Measurements from ENCODE around the gene IVD. TPM values are rescaled to one million over a fixed set of nuclear protein-coding genes. Genes with fewer than 3 reads are reported as not detected.

The IVD gene
- total RNA-seq, 1 donor from 2014 or later = 44.3 TPM

DNA sequence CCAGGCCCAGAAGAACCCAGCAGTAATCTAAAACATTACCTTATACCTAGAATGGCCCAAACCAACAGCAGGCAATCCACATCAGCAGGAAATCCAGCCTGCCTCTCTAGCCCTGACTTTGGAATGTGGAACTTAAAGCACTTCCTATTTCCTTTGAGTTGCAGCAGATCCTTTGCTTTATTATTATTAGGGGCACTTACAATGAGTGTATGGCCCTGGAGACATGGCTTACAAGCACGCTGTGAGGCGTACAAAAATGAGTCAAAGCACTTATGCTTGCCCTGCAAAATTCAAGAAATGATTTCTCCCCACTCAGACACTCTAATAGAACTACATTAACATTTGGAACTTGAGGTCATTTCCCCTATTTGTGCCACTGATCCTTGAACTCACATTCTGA lies 32.6 kb upstream of the IVD start:
- no peak for DNase-seq
- no peak overlapping the region for H3K27ac Mint-ChIP-seq (ENCODE audit: unreplicated experiment)
- no peaks in the 10 kb centered on the region for H3K27me3 Mint-ChIP-seq (ENCODE audit: unreplicated experiment)
- TF ChIP-seq, protein P1, sequence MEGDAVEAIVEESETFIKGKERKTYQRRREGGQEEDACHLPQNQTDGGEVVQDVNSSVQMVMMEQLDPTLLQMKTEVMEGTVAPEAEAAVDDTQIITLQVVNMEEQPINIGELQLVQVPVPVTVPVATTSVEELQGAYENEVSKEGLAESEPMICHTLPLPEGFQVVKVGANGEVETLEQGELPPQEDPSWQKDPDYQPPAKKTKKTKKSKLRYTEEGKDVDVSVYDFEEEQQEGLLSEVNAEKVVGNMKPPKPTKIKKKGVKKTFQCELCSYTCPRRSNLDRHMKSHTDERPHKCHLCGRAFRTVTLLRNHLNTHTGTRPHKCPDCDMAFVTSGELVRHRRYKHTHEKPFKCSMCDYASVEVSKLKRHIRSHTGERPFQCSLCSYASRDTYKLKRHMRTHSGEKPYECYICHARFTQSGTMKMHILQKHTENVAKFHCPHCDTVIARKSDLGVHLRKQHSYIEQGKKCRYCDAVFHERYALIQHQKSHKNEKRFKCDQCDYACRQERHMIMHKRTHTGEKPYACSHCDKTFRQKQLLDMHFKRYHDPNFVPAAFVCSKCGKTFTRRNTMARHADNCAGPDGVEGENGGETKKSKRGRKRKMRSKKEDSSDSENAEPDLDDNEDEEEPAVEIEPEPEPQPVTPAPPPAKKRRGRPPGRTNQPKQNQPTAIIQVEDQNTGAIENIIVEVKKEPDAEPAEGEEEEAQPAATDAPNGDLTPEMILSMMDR (IDR thresholded peaks at IDR 0.05; ENCODE audit: partially characterized antibody, unreplicated experiment) = no peak
- H3K4me1 Mint-ChIP-seq (ENCODE audit: low read depth, unreplicated experiment) = peaks cover 4% of the 10 kb centered on the region
- H3K36me3 Mint-ChIP-seq (ENCODE audit: unreplicated experiment) = peaks cover 4% of the 10 kb centered on the region
- peaks cover 7% of the 10 kb centered on the region for H3K9me3 Mint-ChIP-seq (ENCODE audit: unreplicated experiment)
- H3K4me3 Mint-ChIP-seq (ENCODE audit: unreplicated experiment) = no peak overlapping the region

DNA sequence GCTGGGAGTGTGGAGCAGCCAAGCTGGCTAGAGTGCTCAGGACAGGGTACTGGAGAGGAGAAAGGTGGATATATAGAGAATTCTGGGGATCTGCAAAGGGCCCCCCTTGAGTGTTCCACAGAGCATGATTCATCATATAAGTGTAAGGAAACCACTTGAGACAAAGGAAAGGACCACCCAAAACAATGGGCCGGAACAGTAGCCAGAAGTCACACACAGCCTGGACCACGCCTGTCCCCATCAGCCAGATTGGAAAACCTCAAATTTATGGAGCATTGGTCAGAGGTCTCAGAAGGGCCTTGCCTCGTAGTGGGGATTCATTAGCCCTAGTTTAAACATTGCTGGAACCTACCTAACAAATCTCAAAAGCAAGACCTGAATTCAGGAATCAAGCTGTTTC lies 28.0 kb upstream of the IVD start:
- Mint-ChIP-seq H3K27ac (ENCODE audit: unreplicated experiment) (no peak overlapping the region), H3K4me3 (ENCODE audit: unreplicated experiment) (no peak overlapping the region), H3K27me3 (ENCODE audit: unreplicated experiment) (peaks cover under 1% of the 10 kb centered on the region), H3K9me3 (ENCODE audit: unreplicated experiment) (peaks cover 3% of the 10 kb centered on the region), H3K36me3 (ENCODE audit: unreplicated experiment) (no peaks in the 10 kb centered on the region), H3K4me1 (ENCODE audit: low read depth, unreplicated experiment) (peaks cover 3% of the 10 kb centered on the region)
- no peak for DNase-seq
- TF ChIP-seq, protein P1 (IDR thresholded peaks at IDR 0.05; ENCODE audit: partially characterized antibody, unreplicated experiment) = no peak

DNA sequence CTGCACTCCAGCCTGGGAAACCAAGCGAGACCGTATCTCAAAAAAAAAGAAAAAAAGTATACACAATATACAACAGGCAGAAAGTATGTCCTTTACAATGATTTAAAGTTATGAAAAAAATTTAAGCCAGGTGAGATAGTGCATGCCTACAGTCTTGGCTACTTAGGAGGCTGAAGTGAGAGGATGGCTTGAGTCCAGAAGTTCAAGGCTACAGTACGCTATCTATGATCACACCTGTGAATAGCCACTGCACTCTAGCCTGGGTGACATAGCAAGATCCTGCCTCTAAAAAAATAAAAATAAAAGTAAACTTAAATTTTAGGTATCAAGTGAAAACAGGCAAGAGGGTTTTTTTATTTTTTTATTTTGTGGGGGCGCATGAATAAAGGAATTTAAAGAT lies 26.2 kb upstream of the IVD start:
- Mint-ChIP-seq H3K9me3 (ENCODE audit: unreplicated experiment) (peaks cover 3% of the 10 kb centered on the region), H3K36me3 (ENCODE audit: unreplicated experiment) (no peaks in the 10 kb centered on the region), H3K4me3 (ENCODE audit: unreplicated experiment) (no peak overlapping the region), H3K27me3 (ENCODE audit: unreplicated experiment) (peaks cover 3% of the 10 kb centered on the region), H3K27ac (ENCODE audit: unreplicated experiment) (no peak overlapping the region), H3K4me1 (ENCODE audit: low read depth, unreplicated experiment) (peaks cover 11% of the 10 kb centered on the region)
- TF ChIP-seq, protein P1 (IDR thresholded peaks at IDR 0.05; ENCODE audit: partially characterized antibody, unreplicated experiment) = no peak
- DNase-seq = no peak

DNA sequence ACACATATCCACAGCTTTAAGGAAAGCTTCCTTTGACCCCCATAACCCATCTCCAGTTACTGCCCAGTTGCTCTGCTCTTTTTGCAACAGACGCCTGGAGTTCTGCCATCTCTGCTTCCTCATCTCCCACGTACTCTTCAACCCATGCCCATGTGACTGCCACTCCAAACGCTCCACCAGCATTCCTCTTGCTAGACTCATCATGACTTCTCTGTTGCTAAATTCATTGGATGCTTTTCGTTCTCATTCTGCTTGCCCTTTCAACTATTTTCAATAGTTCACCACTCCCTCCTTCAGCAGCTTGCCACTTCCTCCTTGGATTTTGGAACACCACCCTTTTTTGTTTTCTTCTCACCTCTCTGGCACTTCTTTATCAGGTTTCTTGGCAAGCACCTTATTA lies 25.7 kb upstream of the IVD start:
- Mint-ChIP-seq H3K4me3 (ENCODE audit: unreplicated experiment) (no peak overlapping the region), H3K27me3 (ENCODE audit: unreplicated experiment) (peaks cover 4% of the 10 kb centered on the region), H3K27ac (ENCODE audit: unreplicated experiment) (no peak overlapping the region), H3K9me3 (ENCODE audit: unreplicated experiment) (peaks cover 3% of the 10 kb centered on the region), H3K4me1 (ENCODE audit: low read depth, unreplicated experiment) (peaks cover 12% of the 10 kb centered on the region), H3K36me3 (ENCODE audit: unreplicated experiment) (no peaks in the 10 kb centered on the region)
- DNase-seq = no peak
- TF ChIP-seq, protein P1 (IDR thresholded peaks at IDR 0.05; ENCODE audit: partially characterized antibody, unreplicated experiment) = no peak

DNA sequence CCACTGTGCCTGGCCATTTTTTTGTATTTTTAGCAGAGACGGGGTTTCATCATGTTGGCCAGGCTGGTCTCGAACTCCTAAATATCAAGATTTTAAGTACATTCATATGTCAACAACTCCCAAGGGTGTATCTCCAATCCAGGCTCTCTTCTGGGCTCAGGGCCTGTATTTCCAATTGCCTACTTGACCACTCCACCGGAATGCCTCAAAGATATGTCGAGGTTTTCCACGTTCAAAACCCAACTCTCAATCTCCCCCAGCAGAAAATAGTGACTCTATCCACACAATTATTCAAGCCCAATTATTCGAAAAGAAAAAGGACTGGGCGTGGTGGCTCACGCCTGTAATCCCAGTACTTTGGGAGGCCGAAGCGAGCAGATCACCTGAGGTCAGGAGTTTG lies 25.0 kb upstream of the IVD start:
- peaks cover 3% of the 10 kb centered on the region for H3K9me3 Mint-ChIP-seq (ENCODE audit: unreplicated experiment)
- no peaks in the 10 kb centered on the region for H3K36me3 Mint-ChIP-seq (ENCODE audit: unreplicated experiment)
- no peak overlapping the region for H3K4me3 Mint-ChIP-seq (ENCODE audit: unreplicated experiment)
- peaks cover 7% of the 10 kb centered on the region for H3K27me3 Mint-ChIP-seq (ENCODE audit: unreplicated experiment)
- no peak overlapping the region for H3K27ac Mint-ChIP-seq (ENCODE audit: unreplicated experiment)
- TF ChIP-seq, protein P1 (IDR thresholded peaks at IDR 0.05; ENCODE audit: partially characterized antibody, unreplicated experiment) = no peak
- H3K4me1 Mint-ChIP-seq (ENCODE audit: low read depth, unreplicated experiment) = peaks cover 14% of the 10 kb centered on the region
- no peak for DNase-seq
